GM21825 (cell line): Measurements from ENCODE around the gene ILF2.
"Not testable (repeated sequence)": the region's sequence is repeated elsewhere in the genome, so short reads cannot be mapped to it uniquely, and the experiment has no call there.

ENCODE experiments used
- ATAC-seq: cut with Tn5 transposase; IDR thresholded peaks from one replicate; pipeline ENCODE4 v1.9.1; 2021; ENCODE audit warnings: mild to moderate bottlenecking, moderate library complexity; ENCODE audit not compliant: unreplicated experiment

ILF2 gene

GRCh38 chr1:153679337-153680119, 8.7 kb upstream of the ILF2 start:
- no peak for ATAC-seq

GRCh38 chr1:153678519-153679336, 7.9 kb upstream of the ILF2 start, which contains the start of gene NPR1:
NPR1 (plus strand) TSS chr1:153678688; CDS start chr1:153679109, 421 bp downstream.
- ATAC-seq: no peak

- no peak for ATAC-seq
Observed at GRCh38 chr1:153677718-153678518, 7.1 kb upstream of the ILF2 start.

- ATAC-seq: no peak
Observed at GRCh38 chr1:153673511-153673910, 2.7 kb upstream of the ILF2 start.

- peak; percentile 12 for ATAC-seq
Observed at GRCh38 chr1:153671628-153672353, 998 bp upstream of the ILF2 start.

GRCh38 chr1:153670257-153670858, 435 bp downstream of the ILF2 start:
- no peak for ATAC-seq

GRCh38 chr1:153669606-153670005, 1.2 kb downstream of the ILF2 start:
- no peak for ATAC-seq

- not testable (repeated sequence) for ATAC-seq
Observed at GRCh38 chr1:153668672-153669071, 2.1 kb downstream of the ILF2 start.

- no peak for ATAC-seq
Observed at GRCh38 chr1:153667439-153667838, 3.4 kb downstream of the ILF2 start.

GRCh38 chr1:153663211-153663610, 7.6 kb downstream of the ILF2 start:
- ATAC-seq: no peak

GRCh38 chr1:153662269-153662668, 8.5 kb downstream of the ILF2 start:
- no peak for ATAC-seq

GRCh38 chr1:153661111-153661708, 9.6 kb downstream of the ILF2 start:
- no peak for ATAC-seq

- ATAC-seq: no peak
Observed at GRCh38 chr1:153659656-153660055, 11.1 kb downstream of the ILF2 start.

- ATAC-seq: no peak
Observed at GRCh38 chr1:153659175-153659534, 11.6 kb downstream of the ILF2 start.

GRCh38 chr1:153658400-153659174, 12.2 kb downstream of the ILF2 start, which contains the start of gene SNAPIN:
SNAPIN (plus strand) TSS chr1:153658703; CDS start chr1:153658744, 41 bp downstream.
- ATAC-seq: peak; percentile 89

- no peak for ATAC-seq
Observed at GRCh38 chr1:153655333-153655732, 15.5 kb downstream of the ILF2 start.

- no peak for ATAC-seq
Observed at GRCh38 chr1:153652805-153653500, 17.8 kb downstream of the ILF2 start.

- ATAC-seq: no peak
Observed at GRCh38 chr1:153651771-153652170, 19.0 kb downstream of the ILF2 start.
